Esophagus muscularis mucosa (tissue), 4 donors: Measurements from ENCODE around the gene MAD1L1. TPM values are rescaled to one million over a fixed set of nuclear protein-coding genes. Genes with fewer than 3 reads are reported as not detected.

Experiments
- DNase-seq: peaks from one replicate; pipeline ENCODE4 v3.0.0-alpha.2; 2017; ENCODE audit errors: extremely low spot score
- H3K27ac ChIP-seq, 4 donors: fragments of 200-600 bp; sonication (generic); replicated peaks in 1 of 4; 1 replicate in 3 of 4; 2 replicates in 1 of 4; pipeline ENCODE4 v1.5.1; 2016 to 2019; ENCODE audit warnings: mild to moderate bottlenecking in 1 of 4
- H3K27me3 ChIP-seq, 4 donors: fragments of 200-600 bp; sonication (generic); one replicate each; pipeline versions ENCODE4 v1.5.1 to v1.6.0; 2016 to 2019
- H3K36me3 ChIP-seq, 4 donors: fragments of 200-600 bp; sonication (generic); one replicate each; pipeline ENCODE4 v1.5.1; 2016 to 2019
- H3K4me1 ChIP-seq, 4 donors: fragments of 200-600 bp; sonication (generic); one replicate each; pipeline ENCODE4 v1.5.1; 2016 to 2019
- H3K4me3 ChIP-seq, 4 donors: fragments of 200-600 bp; sonication (generic); 1 replicate in 2 of 4; 2 replicates in 2 of 4; pipeline ENCODE4 v1.5.1; 2016 to 2019; ENCODE audit warnings: mild to moderate bottlenecking in 4 of 4, moderate library complexity in 1 of 4
- H3K9me3 ChIP-seq, 4 donors: fragments of 200-600 bp; sonication (generic); 1 replicate in 3 of 4; 2 replicates in 1 of 4; pipeline ENCODE4 v1.5.1; 2016 to 2019
- EP300 ChIP-seq: sonication (generic); formaldehyde crosslinking; IDR thresholded peaks from one replicate; pipeline ENCODE4 v1.6.1; 2017; ENCODE audit warnings: antibody characterized with exemption
- POLR2A ChIP-seq: fragments of 450-650 bp; IDR thresholded peaks from one replicate; pipeline ENCODE4 v1.6.1; 2017; ENCODE audit warnings: antibody characterized with exemption, moderate library complexity, mild to moderate bottlenecking, low read depth
- POLR2AphosphoS5 ChIP-seq, 2 donors: sonication (generic); formaldehyde crosslinking; IDR thresholded peaks; one replicate each; pipeline ENCODE4 v1.6.1; 2017; ENCODE audit warnings: antibody characterized with exemption in 2 of 2
- WGBS: methylation state at CpG from one replicate; pipeline ENCODE4 v1.1.5; 2018; 5-methylcytosine and 5-hydroxymethylcytosine counted together
- intact Hi-C: fragments of 100-400 bp; cut with DNase I; formaldehyde crosslinking; loops from one replicate; pipeline ENCODE4 v1.15.1; 2023
- total RNA-seq, 4 donors: library from RNA; depleted of rRNA; stranded (reverse); fragments of >200 nt; gene quantifications; one replicate each; pipeline versions ENCODE4 v1.1.0 to v1.2.1, GENCODE V29; 2016
- TF ChIP-seq, protein P1 (sequence below), 3 experiments: fragments of 200-600 bp in 2 of 3; fragments of 450-650 bp in 1 of 3; sonication (generic) in 2 of 3; IDR thresholded peaks; one replicate each; pipeline ENCODE4 v1.5.1; 2017 to 2019; ENCODE audit warnings: antibody characterized with exemption in 3 of 3, mild to moderate bottlenecking in 2 of 3, moderate library complexity in 1 of 3

Gene MAD1L1
- total RNA-seq, 4 donors from 2014 or later = 22.2 to 33.1 (median 29.5) TPM

- 95% methylated on average over 29 of the region's 29 CpGs for WGBS
- DNase-seq = no peak
- peaks cover 9 to 14% (median 11%) of the 10 kb centered on the region in 4 donors for H3K4me1 ChIP-seq
Observed at GRCh38 chr7:2004841-2005725, 227.7 kb downstream of the MAD1L1 start.

DNA sequence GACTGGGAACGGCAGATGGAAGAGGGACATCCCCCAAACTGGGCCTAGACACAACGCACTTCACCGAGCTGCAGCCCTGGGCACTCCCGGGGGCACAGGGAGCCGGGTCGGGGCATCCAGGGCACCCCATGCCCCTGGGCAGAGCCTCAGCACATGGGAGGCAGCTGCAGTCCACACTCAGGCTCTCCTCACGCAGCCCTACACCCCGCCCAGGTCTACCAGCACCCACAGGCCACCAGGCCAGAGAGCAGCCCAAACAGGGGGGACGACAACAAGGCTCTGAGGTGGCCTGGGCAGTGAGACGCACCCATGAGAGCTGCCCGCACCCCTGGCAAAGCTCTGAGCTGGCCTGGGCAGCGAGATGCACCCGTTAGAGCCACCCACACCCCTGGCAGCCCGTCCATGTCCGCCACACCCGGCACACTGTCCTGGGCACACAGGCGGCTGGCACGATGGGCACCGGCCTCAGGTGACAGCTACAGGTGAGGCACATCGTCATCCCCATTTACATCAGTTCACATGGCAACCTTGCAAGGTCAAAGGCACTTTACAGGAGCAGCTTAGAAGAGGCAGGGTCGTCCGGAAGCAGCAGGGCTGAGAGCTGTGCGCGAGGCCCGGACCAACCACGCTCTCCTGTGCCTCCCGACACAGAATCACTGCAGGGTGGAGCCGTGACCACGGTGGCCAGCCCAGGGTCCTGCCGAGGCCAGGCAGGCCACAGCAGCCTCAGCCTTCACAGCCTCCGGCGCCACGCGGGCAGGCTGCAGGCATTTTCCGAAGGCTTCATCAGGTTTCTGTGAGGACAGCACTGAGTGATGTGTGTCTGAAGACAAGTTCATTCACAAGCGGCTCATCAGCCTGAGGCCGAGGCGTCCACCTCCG lies 228.6 kb downstream of the MAD1L1 start:
- intact Hi-C loops = no loop called here
- no peaks in the 10 kb centered on the region for H3K27me3 ChIP-seq
- H3K4me3 ChIP-seq = no peak overlapping the region
- H3K4me1 ChIP-seq = peaks cover 3 to 5% (median 3%) of the 10 kb centered on the region in 4 donors
- H3K27ac ChIP-seq = no peak overlapping the region
- 95% methylated on average over 7 of the region's 39 CpGs for WGBS
- no peaks in the 10 kb centered on the region for H3K9me3 ChIP-seq
- DNase-seq = no peak
- H3K36me3 ChIP-seq = peaks cover 0 to 32% (median 8%) of the 10 kb centered on the region in 4 donors
- no peak for TF ChIP-seq EP300
- no peak for TF ChIP-seq POLR2A
- TF ChIP-seq, protein P1, sequence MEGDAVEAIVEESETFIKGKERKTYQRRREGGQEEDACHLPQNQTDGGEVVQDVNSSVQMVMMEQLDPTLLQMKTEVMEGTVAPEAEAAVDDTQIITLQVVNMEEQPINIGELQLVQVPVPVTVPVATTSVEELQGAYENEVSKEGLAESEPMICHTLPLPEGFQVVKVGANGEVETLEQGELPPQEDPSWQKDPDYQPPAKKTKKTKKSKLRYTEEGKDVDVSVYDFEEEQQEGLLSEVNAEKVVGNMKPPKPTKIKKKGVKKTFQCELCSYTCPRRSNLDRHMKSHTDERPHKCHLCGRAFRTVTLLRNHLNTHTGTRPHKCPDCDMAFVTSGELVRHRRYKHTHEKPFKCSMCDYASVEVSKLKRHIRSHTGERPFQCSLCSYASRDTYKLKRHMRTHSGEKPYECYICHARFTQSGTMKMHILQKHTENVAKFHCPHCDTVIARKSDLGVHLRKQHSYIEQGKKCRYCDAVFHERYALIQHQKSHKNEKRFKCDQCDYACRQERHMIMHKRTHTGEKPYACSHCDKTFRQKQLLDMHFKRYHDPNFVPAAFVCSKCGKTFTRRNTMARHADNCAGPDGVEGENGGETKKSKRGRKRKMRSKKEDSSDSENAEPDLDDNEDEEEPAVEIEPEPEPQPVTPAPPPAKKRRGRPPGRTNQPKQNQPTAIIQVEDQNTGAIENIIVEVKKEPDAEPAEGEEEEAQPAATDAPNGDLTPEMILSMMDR (IDR thresholded peaks at IDR 0.05) = no peak
- TF ChIP-seq POLR2AphosphoS5 (IDR thresholded peaks at IDR 0.05) = no peak

More at GRCh38 chr7:2004841-2005725, 227.7 kb downstream of the MAD1L1 start:
- Histone ChIP-seq H3K27me3 (no peaks in the 10 kb centered on the region), H3K27ac (no peak overlapping the region), H3K9me3 (no peaks in the 10 kb centered on the region), H3K4me3 (no peak overlapping the region), H3K36me3 (peaks cover 0 to 32% (median 8%) of the 10 kb centered on the region in 4 donors)
- no peak for TF ChIP-seq EP300
- TF ChIP-seq POLR2AphosphoS5 (IDR thresholded peaks at IDR 0.05) = no peak
- TF ChIP-seq, protein P1 (IDR thresholded peaks at IDR 0.05) = no peak
- TF ChIP-seq POLR2A = no peak
- intact Hi-C loops = no loop called here

DNA sequence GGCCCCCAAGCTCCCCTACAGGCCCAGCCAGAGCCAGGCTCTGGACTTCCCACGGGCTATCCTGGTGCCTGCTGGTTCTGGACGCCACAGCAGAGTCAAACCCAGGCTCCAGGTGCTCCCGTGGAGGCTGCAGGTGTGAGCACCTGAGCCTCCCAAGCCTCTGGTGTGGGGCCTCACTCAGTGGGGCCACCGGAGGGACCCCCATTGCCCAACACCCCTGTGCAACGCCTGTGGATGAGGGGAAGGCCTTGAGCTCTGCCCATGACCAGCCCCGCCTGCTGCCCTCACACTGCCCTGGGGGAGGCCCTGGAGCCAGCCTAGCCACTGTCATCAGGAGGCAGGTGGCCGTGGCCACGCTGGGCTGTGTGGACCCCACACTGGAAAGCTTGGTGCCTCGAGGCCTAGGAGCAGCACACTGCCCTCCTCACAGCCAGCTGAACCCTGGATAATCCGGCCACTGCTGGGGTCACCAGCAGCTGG lies 229.3 kb downstream of the MAD1L1 start:
- Histone ChIP-seq H3K27me3 (no peaks in the 10 kb centered on the region), H3K36me3 (peaks cover 0 to 32% (median 8%) of the 10 kb centered on the region in 4 donors), H3K4me3 (no peak overlapping the region), H3K27ac (no peak overlapping the region), H3K9me3 (no peaks in the 10 kb centered on the region), H3K4me1 (no peaks in the 10 kb centered on the region)
- DNase-seq = no peak
- 90% methylated on average over 2 of the region's 10 CpGs for WGBS
- TF ChIP-seq EP300 (no peak), POLR2AphosphoS5 (IDR thresholded peaks at IDR 0.05) (no peak), POLR2A (no peak)
- TF ChIP-seq, protein P1 (IDR thresholded peaks at IDR 0.05) = no peak
- intact Hi-C loops = no loop called here

DNA sequence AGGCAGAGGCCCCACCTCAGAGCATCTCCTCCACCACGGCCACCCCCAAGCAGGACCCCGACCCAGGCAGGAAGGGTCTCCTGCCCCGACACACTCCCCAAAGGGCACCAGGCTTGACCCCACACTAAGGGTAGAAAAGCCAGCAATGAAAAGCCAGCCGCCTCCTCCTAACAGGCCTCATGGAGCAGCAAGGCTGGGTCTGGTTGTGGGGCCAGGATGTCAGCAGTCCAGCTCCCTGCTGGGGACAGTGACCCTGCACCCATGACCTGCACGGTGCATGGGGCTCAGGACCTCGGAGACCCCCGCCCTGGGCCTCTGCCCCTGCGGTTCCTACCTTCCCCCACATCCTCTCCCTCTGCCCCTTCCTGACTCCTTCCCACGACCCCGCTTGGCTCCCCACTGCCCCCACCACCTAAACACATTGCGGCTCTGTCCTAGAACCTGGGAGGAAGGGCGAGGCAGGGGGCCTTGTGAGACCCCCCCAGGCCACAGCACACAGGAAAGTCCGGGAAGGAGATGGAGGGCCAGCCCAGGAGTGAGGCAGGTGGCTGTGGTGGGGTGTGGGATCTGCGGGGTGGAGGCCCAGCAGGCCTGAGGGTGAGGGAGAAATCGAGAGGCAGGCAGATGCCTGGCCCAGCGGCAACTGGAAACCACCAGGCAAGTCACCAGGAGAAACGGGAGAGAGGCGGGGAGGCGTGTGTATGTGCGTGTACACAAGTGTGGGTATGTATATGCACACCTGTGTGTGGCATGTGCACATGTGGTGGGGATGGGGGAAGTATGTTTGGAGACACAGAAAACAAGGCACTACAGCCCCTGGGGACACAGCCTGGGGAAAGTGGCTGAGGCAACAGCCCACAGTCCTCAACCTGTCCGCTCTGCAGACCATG lies 229.9 kb downstream of the MAD1L1 start:
- no peak for TF ChIP-seq POLR2AphosphoS5 (IDR thresholded peaks at IDR 0.05)
- no peak for TF ChIP-seq POLR2A
- TF ChIP-seq, protein P1 (IDR thresholded peaks at IDR 0.05) = no peak
- TF ChIP-seq EP300 = no peak
- DNase-seq = no peak
- H3K9me3 ChIP-seq = no peaks in the 10 kb centered on the region
- no peak overlapping the region for H3K4me3 ChIP-seq
- peaks cover 0 to 28% (median 8%) of the 10 kb centered on the region in 4 donors for H3K36me3 ChIP-seq
- intact Hi-C loops = no loop called here
- H3K27ac ChIP-seq = no peak overlapping the region
- H3K4me1 ChIP-seq = no peaks in the 10 kb centered on the region
- WGBS = 88% methylated on average over 17 of the region's 21 CpGs
- H3K27me3 ChIP-seq = no peaks in the 10 kb centered on the region
